ENCODE data around the gene CNGA1.

CNGA1 gene

DNA sequence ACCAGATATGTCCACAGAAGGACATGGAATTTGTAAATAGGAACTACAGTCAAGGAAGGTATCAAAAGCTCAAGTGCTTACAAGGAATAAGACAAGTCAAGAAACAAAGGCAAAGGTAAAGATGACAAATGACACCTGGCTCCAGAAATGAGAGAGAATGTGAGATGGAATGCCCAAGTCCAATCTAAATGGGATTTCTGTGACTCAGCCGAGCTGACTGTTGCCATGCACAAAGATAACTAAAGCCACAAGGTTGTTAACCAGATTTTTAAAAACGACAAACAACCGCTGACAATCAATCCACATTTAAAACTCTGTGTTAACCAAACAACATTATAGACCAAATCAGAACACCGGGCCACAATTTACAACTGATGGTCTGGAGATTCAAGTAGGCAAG is 103.2 kb downstream of the CNGA1 start:
- DNase-seq (ENCODE audit: low read depth in 2 of 2): no peak

DNA sequence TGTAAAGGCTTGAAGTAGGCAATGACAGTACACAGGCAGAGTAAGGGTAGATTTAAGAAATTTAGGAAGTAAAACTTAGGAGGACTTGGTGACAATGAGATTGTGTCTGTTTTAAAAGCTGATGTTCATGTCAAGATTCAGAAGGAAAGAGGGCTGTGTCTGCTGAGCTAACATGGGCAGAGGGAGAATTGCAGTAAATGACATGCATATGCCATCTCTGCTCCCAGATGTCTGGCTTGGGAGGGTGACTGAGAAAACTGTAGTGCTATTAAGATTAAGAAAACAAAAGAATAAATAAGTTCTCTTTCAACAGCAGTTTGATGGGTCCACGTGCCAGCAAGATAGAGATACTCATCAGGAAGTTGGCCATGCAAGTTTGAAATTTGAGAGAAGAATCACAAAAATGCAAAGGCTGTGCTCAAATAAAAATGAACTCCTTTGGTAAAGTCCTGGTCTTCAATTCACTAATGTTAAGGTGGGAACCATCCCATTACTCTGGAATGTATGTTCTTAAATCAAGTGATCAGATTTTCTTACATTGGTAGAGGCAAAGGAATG is 109.3 kb downstream of the CNGA1 start:
- DNase-seq (ENCODE audit: low read depth in 2 of 2): no peak

DNA sequence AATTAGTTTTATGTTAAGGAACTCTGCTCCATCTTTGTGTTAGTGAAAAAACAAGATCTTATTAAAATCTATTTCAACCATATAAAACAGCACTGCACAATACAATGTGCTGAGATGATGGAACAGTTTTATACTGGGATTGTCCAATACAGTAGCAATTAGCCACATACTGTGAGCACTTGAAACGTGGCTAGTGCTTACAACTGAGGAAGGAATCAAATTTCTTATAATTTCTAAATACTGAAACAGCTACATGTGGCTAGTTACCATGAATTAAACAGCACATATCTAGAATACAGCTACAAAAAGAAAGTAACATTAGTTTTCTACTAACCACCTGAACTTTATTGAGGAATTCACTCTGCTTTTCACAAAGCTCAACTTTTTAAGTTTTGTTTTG is 116.8 kb downstream of the CNGA1 start:
- DNase-seq (ENCODE audit: low read depth in 2 of 2): no peak

DNA sequence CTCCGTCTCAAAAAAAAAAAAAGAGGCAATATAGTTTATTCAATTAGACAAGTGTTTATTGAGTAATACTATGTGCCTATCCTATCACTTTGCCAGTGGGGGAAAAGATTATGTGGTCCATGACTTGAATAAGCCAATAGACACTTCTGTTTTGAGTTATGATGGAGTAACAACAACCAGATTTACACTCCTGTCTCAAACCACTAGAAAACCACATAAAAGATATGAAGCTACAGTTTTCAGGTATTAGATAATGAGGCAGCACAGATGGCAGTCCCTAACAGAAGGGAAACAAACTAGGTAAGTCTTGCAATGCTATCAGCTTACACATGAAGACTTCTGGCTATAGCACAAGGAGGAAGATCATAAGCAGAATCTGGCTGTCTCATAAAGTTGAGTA is 124.6 kb downstream of the CNGA1 start:
- no peak for DNase-seq (ENCODE audit: low read depth in 2 of 2)

All from stimulated activated CD4-positive, alpha-beta T cell treated with anti-CD3 and anti-CD28 coated beads, Interleukin-1b, Interleukin-23, amount 100 ng/mL, for 1 hour (primary cell).